ENCODE results near the gene NEK5.

DNA sequence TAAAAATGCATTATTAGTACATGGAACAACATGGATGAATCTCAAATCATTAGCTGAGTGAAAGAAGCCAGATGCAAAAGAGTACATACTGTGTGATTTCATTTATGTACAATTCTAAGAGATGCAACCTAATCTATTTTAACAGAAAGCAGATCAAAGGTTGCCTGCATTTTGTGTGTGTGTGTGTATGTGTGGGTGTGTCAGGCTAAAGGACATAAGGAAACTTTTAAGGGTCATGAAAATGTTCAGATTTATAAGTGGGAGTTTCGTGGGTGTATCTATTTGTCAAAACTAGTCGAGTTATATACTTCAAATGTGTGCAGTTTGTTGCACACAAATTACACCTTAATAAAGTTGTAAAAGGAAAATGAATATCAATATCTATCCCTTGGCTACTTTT, 48.4 kb upstream of the NEK5 start:
- TF ChIP-seq, protein P1, sequence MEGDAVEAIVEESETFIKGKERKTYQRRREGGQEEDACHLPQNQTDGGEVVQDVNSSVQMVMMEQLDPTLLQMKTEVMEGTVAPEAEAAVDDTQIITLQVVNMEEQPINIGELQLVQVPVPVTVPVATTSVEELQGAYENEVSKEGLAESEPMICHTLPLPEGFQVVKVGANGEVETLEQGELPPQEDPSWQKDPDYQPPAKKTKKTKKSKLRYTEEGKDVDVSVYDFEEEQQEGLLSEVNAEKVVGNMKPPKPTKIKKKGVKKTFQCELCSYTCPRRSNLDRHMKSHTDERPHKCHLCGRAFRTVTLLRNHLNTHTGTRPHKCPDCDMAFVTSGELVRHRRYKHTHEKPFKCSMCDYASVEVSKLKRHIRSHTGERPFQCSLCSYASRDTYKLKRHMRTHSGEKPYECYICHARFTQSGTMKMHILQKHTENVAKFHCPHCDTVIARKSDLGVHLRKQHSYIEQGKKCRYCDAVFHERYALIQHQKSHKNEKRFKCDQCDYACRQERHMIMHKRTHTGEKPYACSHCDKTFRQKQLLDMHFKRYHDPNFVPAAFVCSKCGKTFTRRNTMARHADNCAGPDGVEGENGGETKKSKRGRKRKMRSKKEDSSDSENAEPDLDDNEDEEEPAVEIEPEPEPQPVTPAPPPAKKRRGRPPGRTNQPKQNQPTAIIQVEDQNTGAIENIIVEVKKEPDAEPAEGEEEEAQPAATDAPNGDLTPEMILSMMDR (IDR thresholded peaks at IDR 0.05): no peak
- no peak for TF ChIP-seq POLR2A (IDR thresholded peaks at IDR 0.05)
- TF ChIP-seq EP300 (IDR thresholded peaks at IDR 0.05): no peak

Data from stomach (tissue), 4 donors.